HG03135 (cell line): Measurements from ENCODE around the gene STAT3.
"Not testable (repeated sequence)": the region's sequence is repeated elsewhere in the genome, so short reads cannot be mapped to it uniquely, and the experiment has no call there.

Experiments used
- ATAC-seq: cut with Tn5 transposase; IDR thresholded peaks from one replicate; pipeline ENCODE4 v1.9.1; 2021; ENCODE audit warnings: mild to moderate bottlenecking, moderate library complexity; ENCODE audit not compliant: unreplicated experiment

The STAT3 gene

GRCh38 chr17:42317967-42318366 is 70.3 kb downstream of the STAT3 start:
- ATAC-seq = not testable (repeated sequence)

- no peak for ATAC-seq
Observed at GRCh38 chr17:42317266-42317845, 70.9 kb downstream of the STAT3 start.

- ATAC-seq = no peak
Observed at GRCh38 chr17:42316755-42317154, 71.5 kb downstream of the STAT3 start.

- ATAC-seq = no peak
Observed at GRCh38 chr17:42315402-42316156, 72.7 kb downstream of the STAT3 start.

GRCh38 chr17:42313773-42314566 is 74.3 kb downstream of the STAT3 start:
- no peak for ATAC-seq

- ATAC-seq = no peak
Observed at GRCh38 chr17:42313389-42313772, 74.9 kb downstream of the STAT3 start.

- ATAC-seq = no peak
Observed at GRCh38 chr17:42312285-42313130, 75.7 kb downstream of the STAT3 start.

- ATAC-seq = no peak
Observed at GRCh38 chr17:42312035-42312284, 76.3 kb downstream of the STAT3 start.

- no peak for ATAC-seq
Observed at GRCh38 chr17:42311240-42312034, 76.8 kb downstream of the STAT3 start.

GRCh38 chr17:42310787-42311215 is 77.4 kb downstream of the STAT3 start:
- no peak for ATAC-seq

GRCh38 chr17:42309986-42310786 is 78.1 kb downstream of the STAT3 start:
- no peak for ATAC-seq

- no peak for ATAC-seq
Observed at GRCh38 chr17:42309142-42309541, 79.1 kb downstream of the STAT3 start.

- ATAC-seq = no peak
Observed at GRCh38 chr17:42308446-42308845, 79.8 kb downstream of the STAT3 start.

GRCh38 chr17:42307362-42307927 is 80.8 kb downstream of the STAT3 start:
- ATAC-seq = no peak

- ATAC-seq = no peak
Observed at GRCh38 chr17:42306385-42306667, 81.9 kb downstream of the STAT3 start.

GRCh38 chr17:42305543-42306384 is 82.5 kb downstream of the STAT3 start:
- no peak for ATAC-seq

- not testable (repeated sequence) for ATAC-seq
Observed at GRCh38 chr17:42305031-42305330, 83.3 kb downstream of the STAT3 start.

GRCh38 chr17:42304187-42305030 is 83.8 kb downstream of the STAT3 start:
- ATAC-seq = no peak
